ENCODE measurements around the gene BRAP.

GRCh38 chr12:111635524-111635923 lies 50.2 kb downstream of the BRAP start:
- TF ChIP-seq POLR2AphosphoS5 (IDR thresholded peaks at IDR 0.05; ENCODE audit: low read depth, low read length) (no peak), TAF1 (IDR thresholded peaks at IDR 0.05; ENCODE audit: borderline replicate concordance, insufficient read depth, low read length) (no peak)
